GM12801 (cell line): Measurements from ENCODE around the gene AAK1.

ENCODE experiments used
- CTCF ChIP-seq: IDR thresholded peaks from one replicate; pipeline ENCODE4 v1.5.1; 2011; ENCODE audit warnings: control low read depth; ENCODE audit not compliant: insufficient read length; ENCODE audit errors: extremely low read depth

The AAK1 gene

DNA sequence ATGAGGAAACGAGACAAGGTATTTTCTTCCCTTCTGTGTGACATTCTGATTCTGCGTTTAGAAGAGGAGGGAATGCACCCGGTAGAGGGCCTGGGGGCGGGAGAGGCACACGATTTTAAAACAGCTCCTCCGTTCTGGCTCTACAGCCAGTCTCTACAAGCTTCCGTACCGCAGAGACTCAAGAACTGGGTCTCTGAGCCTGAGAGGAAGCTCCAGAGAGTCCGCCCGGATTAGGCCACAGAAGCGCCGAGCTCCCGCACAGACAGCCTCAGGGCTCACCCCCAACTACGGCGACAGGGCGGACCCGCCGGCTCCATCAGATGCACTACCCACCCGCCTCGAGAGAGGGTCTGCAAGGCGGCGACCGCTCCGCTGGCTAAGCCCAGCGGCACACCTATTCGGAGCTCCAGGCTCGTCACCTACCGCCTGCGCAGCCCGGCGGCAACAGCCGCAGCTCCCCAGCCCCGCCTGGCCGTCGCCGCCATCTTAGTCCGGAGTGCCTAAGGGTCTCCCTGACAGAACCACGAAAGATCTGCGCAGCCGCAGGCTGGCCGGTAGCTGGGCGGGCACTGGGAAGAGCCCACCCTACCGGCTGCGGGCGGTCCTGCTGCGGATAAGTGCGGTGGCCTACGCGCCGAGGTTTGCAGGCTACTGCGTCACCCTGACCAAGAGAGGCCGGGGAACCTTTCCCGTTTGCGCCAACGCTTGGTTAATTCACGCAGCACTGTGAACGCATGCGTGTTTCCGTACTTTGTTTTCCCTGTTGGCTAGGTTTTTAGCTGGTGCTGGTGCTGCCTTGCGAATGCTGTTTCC is 206.4 kb downstream of the AAK1 start, which contains the start of gene NFU1:
NFU1 (minus strand) TSS at position 498 of the 813 bp plus-strand sequence; CDS start at position 485, 13 bp downstream.
- no peak for TF ChIP-seq CTCF

DNA sequence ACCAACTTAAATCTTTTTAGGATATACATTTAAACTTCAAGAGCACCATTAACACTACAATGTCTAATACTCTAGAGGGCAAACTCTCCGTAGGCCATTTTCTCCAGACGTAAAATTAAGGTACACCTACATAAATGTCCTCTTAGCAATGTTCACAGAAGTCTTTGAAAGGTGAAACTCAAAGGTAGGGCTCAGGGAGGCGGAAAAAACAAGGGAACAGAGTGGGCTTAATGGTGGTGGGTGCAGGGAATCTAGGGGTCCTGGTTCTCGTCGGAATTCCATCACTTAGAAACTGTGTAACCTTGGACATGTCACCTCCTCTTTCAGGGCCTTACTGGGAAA is 207.0 kb downstream of the AAK1 start:
- no peak for TF ChIP-seq CTCF

DNA sequence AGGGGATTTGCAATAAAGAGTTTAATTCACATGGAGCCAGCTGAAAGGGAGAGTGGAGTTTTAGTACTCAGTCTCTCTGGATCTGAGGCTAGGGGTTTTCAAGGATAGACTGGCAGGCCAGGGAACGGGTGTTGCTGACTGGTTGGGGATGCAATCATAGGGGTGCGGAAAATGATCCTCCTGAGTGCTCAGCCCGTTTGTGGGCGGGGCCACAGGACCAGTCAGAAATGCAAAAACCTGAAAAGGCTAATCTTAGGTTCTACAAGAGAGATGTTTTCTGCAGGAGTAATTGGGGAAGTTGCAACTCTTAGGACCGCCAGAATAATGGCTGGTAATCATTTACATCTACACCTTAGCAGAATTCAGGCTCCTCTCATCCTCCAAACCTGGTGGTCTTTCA is 208.8 kb downstream of the AAK1 start:
- no peak for TF ChIP-seq CTCF

GRCh38 chr2:69429491-69430183 is 213.9 kb downstream of the AAK1 start:
- TF ChIP-seq CTCF = no peak

GRCh38 chr2:69428981-69429380 is 214.6 kb downstream of the AAK1 start:
- no peak for TF ChIP-seq CTCF

DNA sequence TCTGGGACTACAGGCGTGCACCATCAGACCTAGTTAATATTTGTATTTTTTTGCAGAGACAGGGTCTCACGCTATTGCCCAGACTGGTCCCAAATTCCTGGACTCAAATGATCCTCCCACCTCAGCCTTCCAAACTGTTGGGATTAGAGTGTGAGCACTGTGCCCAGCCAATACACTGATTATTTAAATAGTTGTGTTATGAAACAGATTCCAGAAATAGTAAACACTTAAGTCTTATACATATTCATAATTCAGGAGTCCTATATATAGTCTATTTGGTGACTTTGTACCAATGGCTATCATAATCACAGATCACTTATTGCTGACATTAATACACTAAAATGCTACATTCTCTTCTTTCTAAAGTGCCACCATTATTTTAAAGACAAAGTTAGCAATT is 219.1 kb downstream of the AAK1 start:
- TF ChIP-seq CTCF = no peak

DNA sequence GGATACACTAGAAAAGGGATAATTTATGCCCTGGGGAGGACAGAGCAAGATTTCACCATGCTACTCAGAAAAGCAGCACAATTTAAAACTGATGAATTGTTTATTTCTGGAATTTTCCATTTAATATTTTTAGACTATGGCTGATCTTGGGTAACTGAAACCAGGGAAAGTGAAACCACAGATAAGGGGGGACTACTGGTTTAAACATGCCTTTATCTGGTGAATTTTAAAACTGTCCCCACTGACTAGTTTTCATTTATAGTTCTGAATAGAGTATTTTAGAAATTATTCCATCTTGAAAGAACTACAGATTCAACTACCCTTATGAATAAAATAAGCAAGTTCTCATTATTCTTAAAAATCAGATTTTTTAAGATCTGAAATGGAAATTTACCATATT is 221.3 kb downstream of the AAK1 start:
- TF ChIP-seq CTCF = no peak
